MM.1S (cell line): ENCODE data around the gene TSPAN7.

Experiments used
- DNase-seq: peaks from one replicate; pipeline ENCODE4 v3.0.0-alpha.2; 2015
- H2AFZ ChIP-seq: fragments of 300-600 bp; sonication (generic); 2 replicates; pipeline ENCODE4 v1.6.0; 2016; ENCODE audit warnings: antibody characterized with exemption, low read length
- H3F3A ChIP-seq: fragments of 300-600 bp; sonication (generic); 2 replicates; pipeline ENCODE4 v1.6.1; 2016; ENCODE audit warnings: mild to moderate bottlenecking, antibody characterized with exemption, low read length, moderate library complexity, mixed read lengths; ENCODE audit not compliant: insufficient read depth
- H3K27ac ChIP-seq: fragments of 300-600 bp; sonication (generic); 2 replicates; pipeline ENCODE4 v1.5.1; 2016; ENCODE audit warnings: mild to moderate bottlenecking, low read length
- H3K27me3 ChIP-seq: fragments of 300-600 bp; sonication (generic); replicated peaks from 2 replicates; pipeline ENCODE4 v1.6.0; 2016; ENCODE audit warnings: low read length; ENCODE audit not compliant: insufficient read depth
- H3K36me3 ChIP-seq: fragments of 300-600 bp; sonication (generic); replicated peaks from 2 replicates; pipeline ENCODE4 v1.6.1; 2016; ENCODE audit warnings: mild to moderate bottlenecking, low read length, mixed read lengths; ENCODE audit not compliant: insufficient read depth
- H3K4me1 ChIP-seq: fragments of 300-600 bp; sonication (generic); 2 replicates; pipeline ENCODE4 v1.6.1; 2016; ENCODE audit warnings: low read length, mixed read lengths
- H3K4me2 ChIP-seq: fragments of 300-600 bp; sonication (generic); 2 replicates; pipeline ENCODE4 v1.6.0; 2016; ENCODE audit warnings: low read depth, low read length
- H3K4me3 ChIP-seq: fragments of 300-600 bp; sonication (generic); 2 replicates; pipeline ENCODE4 v1.5.1; 2016; ENCODE audit warnings: low read length, mixed read lengths
- H3K79me2 ChIP-seq: fragments of 300-600 bp; sonication (generic); 2 replicates; pipeline ENCODE4 v1.6.1; 2016; ENCODE audit warnings: mixed run types, low read length, mixed read lengths
- H3K9ac ChIP-seq: fragments of 300-600 bp; sonication (generic); 2 replicates; pipeline ENCODE4 v1.6.1; 2016; ENCODE audit warnings: low read length, mixed read lengths
- H3K9me2 ChIP-seq: fragments of 300-600 bp; sonication (generic); replicated peaks from 2 replicates; pipeline ENCODE4 v1.6.1; 2016; ENCODE audit warnings: mild to moderate bottlenecking, low read length, mixed read lengths; ENCODE audit not compliant: insufficient read depth
- H3K9me3 ChIP-seq: fragments of 300-600 bp; sonication (generic); replicated peaks from 2 replicates; pipeline ENCODE4 v1.6.1; 2016; ENCODE audit warnings: mild to moderate bottlenecking, low read length, mixed read lengths; ENCODE audit not compliant: insufficient read depth
- H4K20me1 ChIP-seq: fragments of 300-600 bp; sonication (generic); 2 replicates; pipeline ENCODE4 v1.6.1; 2016; ENCODE audit warnings: mild to moderate bottlenecking, low read length, moderate library complexity, mixed read lengths; ENCODE audit not compliant: insufficient read depth
- EZH2 ChIP-seq: fragments of 300-600 bp; sonication (generic); optimal IDR thresholded peaks from 2 replicates; pipeline ENCODE3; 2017; ENCODE audit warnings: low read depth, mild to moderate bottlenecking, antibody characterized with exemption, low read length, mixed read lengths
- EZH2phosphoT487 ChIP-seq: fragments of 300-600 bp; sonication (generic); IDR thresholded peaks from 2 replicates; pipeline ENCODE4 v1.6.1; 2018; ENCODE audit warnings: antibody characterized with exemption, low read length
- TF ChIP-seq, protein P1 (sequence below): fragments of 300-600 bp; sonication (generic); IDR thresholded peaks from 2 replicates; pipeline ENCODE4 v1.5.1; 2016; ENCODE audit warnings: antibody characterized with exemption, low read length, mixed read lengths

The TSPAN7 gene

DNA sequence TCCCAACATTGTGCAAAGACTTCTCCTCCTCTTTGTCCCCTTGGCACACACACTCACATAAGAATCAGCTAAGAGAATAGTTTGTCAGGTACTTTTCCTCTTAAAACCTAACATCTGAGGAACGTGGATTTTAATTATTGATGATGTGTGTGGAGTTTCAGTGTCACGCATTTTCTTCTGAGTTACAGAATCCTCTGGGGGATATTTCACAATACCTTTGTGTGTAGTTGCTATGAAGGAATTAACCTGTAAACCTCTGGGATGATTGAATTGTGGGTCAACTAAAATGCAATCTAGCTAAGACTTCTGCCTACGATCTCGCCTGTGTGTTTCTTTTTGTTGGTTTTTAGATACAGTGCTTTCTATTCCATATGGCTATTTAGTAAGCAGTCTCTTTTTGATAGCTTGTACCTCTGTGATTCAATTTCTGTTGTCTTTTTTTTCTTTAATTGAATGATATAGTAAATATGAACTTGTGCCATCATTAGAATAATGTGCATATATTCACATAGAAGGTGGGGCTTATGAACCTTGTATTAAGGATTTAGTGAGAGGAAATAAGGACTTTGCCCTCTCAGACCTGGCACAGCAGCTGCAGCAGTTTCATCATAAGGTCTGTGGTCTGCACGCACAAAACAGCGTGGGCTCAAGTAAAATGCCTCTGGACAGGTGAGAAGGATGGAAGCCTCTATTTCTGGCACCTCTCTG lies 99.2 kb downstream of the TSPAN7 start:
- DNase-seq = peak; percentile 33
- Histone ChIP-seq H4K20me1 (no peaks in the 10 kb centered on the region), H3K4me1 (peaks cover 37% of the 10 kb centered on the region), H3K4me3 (no peak overlapping the region), H3K9me3 (no peaks in the 10 kb centered on the region), H3K79me2 (no peaks in the 10 kb centered on the region), H3K9ac (no peak overlapping the region), H3K27ac (peak overlapping the region; percentile 38; the same call in 1 of the 2 replicates), H3K9me2 (no peaks in the 10 kb centered on the region), H3K27me3 (no peaks in the 10 kb centered on the region), H3F3A (no peaks in the 10 kb centered on the region; the same call in 1 of the 2 replicates), H2AFZ (no peak overlapping the region), H3K4me2 (peak overlapping the region; percentile 39; the same call in 1 of the 2 replicates), H3K36me3 (no peaks in the 10 kb centered on the region)
- no peak for TF ChIP-seq EZH2phosphoT487
- TF ChIP-seq, protein P1, sequence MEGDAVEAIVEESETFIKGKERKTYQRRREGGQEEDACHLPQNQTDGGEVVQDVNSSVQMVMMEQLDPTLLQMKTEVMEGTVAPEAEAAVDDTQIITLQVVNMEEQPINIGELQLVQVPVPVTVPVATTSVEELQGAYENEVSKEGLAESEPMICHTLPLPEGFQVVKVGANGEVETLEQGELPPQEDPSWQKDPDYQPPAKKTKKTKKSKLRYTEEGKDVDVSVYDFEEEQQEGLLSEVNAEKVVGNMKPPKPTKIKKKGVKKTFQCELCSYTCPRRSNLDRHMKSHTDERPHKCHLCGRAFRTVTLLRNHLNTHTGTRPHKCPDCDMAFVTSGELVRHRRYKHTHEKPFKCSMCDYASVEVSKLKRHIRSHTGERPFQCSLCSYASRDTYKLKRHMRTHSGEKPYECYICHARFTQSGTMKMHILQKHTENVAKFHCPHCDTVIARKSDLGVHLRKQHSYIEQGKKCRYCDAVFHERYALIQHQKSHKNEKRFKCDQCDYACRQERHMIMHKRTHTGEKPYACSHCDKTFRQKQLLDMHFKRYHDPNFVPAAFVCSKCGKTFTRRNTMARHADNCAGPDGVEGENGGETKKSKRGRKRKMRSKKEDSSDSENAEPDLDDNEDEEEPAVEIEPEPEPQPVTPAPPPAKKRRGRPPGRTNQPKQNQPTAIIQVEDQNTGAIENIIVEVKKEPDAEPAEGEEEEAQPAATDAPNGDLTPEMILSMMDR = no peak
- no peak for TF ChIP-seq EZH2

GRCh38 chrX:38661103-38661441 lies 99.7 kb downstream of the TSPAN7 start:
- H3K9me2 ChIP-seq = no peaks in the 10 kb centered on the region
- no peaks in the 10 kb centered on the region for H3K27me3 ChIP-seq
- peak overlapping the region; percentile 38; the same call in 1 of the 2 replicates for H3K27ac ChIP-seq
- no peak overlapping the region for H3K9ac ChIP-seq
- H2AFZ ChIP-seq = no peak overlapping the region
- no peaks in the 10 kb centered on the region for H3K36me3 ChIP-seq
- H3K79me2 ChIP-seq = no peaks in the 10 kb centered on the region
- H4K20me1 ChIP-seq = no peaks in the 10 kb centered on the region
- DNase-seq = no peak
- H3K4me3 ChIP-seq = no peak overlapping the region
- peak overlapping the region; percentile 39; the same call in 1 of the 2 replicates for H3K4me2 ChIP-seq
- peaks cover 36% of the 10 kb centered on the region for H3K4me1 ChIP-seq
- H3F3A ChIP-seq = no peaks in the 10 kb centered on the region; the same call in 1 of the 2 replicates
- TF ChIP-seq, protein P1 = no peak
- no peak for TF ChIP-seq EZH2phosphoT487
- H3K9me3 ChIP-seq = no peaks in the 10 kb centered on the region

DNA sequence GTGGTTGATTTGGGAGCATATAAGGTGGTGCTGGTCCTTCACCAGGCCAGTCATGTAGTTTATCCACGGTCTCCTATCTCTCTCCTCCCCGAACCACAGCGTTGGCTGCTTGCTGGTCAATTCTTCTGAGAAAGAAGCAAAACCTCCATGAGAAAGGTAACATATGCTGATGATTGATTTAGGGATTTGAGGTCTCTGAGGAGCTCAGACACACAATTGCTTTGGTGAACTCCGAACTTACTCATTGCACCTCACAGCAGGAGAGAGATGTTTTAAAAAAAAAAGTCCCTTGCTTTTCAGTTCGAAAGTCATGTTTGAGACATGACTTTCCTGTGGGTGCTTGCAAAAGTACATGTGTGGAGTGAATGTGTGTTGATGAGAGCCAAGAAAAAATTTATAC lies 100.2 kb downstream of the TSPAN7 start:
- Histone ChIP-seq H3K36me3 (no peaks in the 10 kb centered on the region), H3K79me2 (no peaks in the 10 kb centered on the region), H3K9me2 (no peaks in the 10 kb centered on the region), H3K27me3 (no peaks in the 10 kb centered on the region), H3K9ac (no peak overlapping the region), H3F3A (no peaks in the 10 kb centered on the region; the same call in 1 of the 2 replicates), H3K4me1 (peaks cover 31% of the 10 kb centered on the region), H3K9me3 (no peaks in the 10 kb centered on the region), H3K4me2 (peak overlapping the region; percentile 39; the same call in 1 of the 2 replicates), H3K27ac (no peak overlapping the region), H3K4me3 (no peak overlapping the region), H2AFZ (no peak overlapping the region), H4K20me1 (no peaks in the 10 kb centered on the region)
- TF ChIP-seq, protein P1 = no peak
- TF ChIP-seq EZH2 = no peak
- no peak for TF ChIP-seq EZH2phosphoT487
- no peak for DNase-seq
